AG04449 (cell line): ENCODE data around the gene SF3A2.
A peak's percentile ranks its signal among the peaks of the same experiment; 100 is the strongest.

ENCODE experiments used
- CTCF ChIA-PET: fragments of 350-600 bp; formaldehyde crosslinking; extraction: SDS; loops from one replicate; lab custom pipeline; 2021; ENCODE audit warnings: antibody characterized with exemption; lab: Yijun Ruan, JAX
- POLR2A ChIA-PET: fragments of 400-600, 350-600 bp; formaldehyde crosslinking; extraction: SDS; loops from one replicate; lab custom pipeline; 2020; ENCODE audit warnings: antibody characterized with exemption, inconsistent platforms; lab: Yijun Ruan, JAX
- DNase-seq: peaks from one replicate; pipeline ENCODE4 v3.0.0-alpha.2; 2010; ENCODE audit warnings: low read depth, low spot score
- H3K4me3 ChIP-seq: 2 replicates; pipeline ENCODE4 v1.5.1; 2011; ENCODE audit warnings: low read depth, mild to moderate bottlenecking, control low read depth, low read length
- TF ChIP-seq, protein P1 (sequence below): IDR thresholded peaks from one replicate; pipeline ENCODE4 v1.5.1; 2011; ENCODE audit warnings: mild to moderate bottlenecking, moderate library complexity, low read length, control low read depth, inconsistent platforms; ENCODE audit not compliant: insufficient read depth; ENCODE audit errors: missing control alignments

The SF3A2 gene

DNA sequence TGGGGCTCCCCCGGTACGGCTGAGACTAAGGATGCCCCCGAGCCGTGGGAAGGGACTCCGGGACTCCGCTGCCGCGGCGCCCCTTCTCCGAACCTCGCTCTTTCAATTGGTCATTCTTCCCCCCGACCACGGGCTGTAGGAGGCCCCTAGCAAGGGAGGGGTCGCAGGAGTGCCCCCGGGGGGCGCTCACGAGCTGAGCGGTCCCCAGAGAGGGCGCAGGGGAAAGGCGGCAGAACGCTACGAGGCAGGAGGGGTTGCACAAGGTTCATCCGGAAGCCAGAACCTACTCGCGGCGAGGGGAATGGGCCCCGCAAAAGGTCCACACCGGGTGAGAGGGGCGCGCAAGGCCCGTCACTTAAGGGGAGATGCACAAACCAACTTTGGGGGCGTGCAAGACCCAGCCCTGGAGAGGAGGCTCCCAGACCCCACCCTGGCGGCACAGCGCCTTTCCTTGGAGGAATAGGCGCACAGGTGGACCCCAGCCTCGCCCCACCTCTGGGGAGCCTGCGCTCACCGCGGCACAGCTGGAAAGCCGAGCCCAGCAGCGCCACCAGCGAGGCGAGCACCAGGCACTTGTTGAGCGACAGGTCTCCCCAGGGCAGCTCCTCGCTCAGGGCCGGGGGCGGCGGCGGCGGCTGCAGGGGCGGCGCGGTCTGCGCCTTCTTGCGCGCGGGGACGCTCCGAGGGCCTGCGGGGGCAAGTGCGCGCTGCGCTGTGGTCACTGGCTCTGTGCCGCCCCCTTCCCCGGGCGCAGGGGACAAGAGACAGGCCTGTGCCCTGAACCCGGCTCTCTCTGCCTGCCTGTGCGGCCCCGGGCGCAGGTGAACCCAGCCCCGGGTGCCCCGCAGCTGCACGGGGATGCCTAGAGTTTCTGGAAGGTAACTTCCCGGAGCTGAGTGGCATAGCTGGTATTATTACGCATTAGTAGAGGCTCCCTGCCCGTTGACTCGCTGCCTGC, 16.8 kb downstream of the SF3A2 start:
- no peak overlapping the region for H3K4me3 ChIP-seq
- DNase-seq, result no peak
- CTCF ChIA-PET, result interaction anchor here (0.9 to 4.7 kb wide), 11 partner anchors 8 to 98 kb away, joined by 3 to 22 read pairs (median 5); partner anchors contain the start of gene PLEKHJ1
- POLR2A ChIA-PET, result interaction anchor here (1.0 kb wide), 1 partner anchor 20 kb away, joined by 3 read pairs; no protein-coding TSS in a partner anchor
- TF ChIP-seq, protein P1, sequence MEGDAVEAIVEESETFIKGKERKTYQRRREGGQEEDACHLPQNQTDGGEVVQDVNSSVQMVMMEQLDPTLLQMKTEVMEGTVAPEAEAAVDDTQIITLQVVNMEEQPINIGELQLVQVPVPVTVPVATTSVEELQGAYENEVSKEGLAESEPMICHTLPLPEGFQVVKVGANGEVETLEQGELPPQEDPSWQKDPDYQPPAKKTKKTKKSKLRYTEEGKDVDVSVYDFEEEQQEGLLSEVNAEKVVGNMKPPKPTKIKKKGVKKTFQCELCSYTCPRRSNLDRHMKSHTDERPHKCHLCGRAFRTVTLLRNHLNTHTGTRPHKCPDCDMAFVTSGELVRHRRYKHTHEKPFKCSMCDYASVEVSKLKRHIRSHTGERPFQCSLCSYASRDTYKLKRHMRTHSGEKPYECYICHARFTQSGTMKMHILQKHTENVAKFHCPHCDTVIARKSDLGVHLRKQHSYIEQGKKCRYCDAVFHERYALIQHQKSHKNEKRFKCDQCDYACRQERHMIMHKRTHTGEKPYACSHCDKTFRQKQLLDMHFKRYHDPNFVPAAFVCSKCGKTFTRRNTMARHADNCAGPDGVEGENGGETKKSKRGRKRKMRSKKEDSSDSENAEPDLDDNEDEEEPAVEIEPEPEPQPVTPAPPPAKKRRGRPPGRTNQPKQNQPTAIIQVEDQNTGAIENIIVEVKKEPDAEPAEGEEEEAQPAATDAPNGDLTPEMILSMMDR, result peak; percentile 11

DNA sequence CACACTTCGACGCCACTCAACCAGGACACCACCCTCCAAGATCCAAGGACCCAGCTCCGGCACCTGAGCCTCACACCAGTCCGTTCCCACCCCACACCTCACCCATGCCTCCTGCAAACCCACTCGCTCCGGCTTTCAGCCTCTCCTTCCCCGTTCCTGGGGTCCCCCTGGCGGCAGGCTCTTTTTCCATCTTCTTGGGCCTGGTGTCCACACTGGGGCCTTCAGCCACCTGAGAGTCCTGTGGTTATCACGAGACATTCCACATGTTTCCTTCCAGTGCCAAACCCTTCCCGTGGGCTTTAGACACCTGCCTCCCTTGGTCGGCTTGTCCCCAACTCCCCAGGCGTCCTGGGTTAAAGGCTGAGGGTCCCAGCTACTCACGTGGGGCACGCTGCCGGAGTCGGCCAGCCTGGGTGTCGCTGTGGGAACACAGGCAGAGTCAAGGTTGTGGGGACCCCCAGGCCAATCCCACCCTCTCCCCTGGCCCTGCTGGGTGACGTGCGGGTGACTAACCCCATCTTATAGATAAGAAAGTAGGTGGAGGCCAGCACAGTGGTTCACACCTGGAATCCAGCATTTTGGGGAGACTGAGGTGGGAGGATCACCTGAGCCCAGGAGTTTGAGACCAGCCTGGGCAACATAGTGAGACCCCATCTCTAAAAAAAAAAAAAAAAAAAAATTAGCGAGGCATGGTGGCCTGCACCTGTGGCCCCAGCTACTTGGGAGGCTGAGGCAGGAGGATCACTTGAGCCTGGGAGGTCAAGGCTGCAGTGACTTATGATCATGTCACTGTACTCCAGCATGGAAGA, 17.6 kb downstream of the SF3A2 start:
- H3K4me3 ChIP-seq, result no peak overlapping the region
- ChIA-PET CTCF (interaction anchor here (0.9 to 4.7 kb wide), 11 partner anchors 8 to 99 kb away, joined by 3 to 22 read pairs (median 5); no protein-coding TSS in a partner anchor), POLR2A (interaction anchor here (0.7 to 1.0 kb wide), 2 partner anchors 16 to 21 kb away, joined by 3 read pairs; no protein-coding TSS in a partner anchor)
- DNase-seq, result no peak
- TF ChIP-seq, protein P1, result peak; percentile 57

DNA sequence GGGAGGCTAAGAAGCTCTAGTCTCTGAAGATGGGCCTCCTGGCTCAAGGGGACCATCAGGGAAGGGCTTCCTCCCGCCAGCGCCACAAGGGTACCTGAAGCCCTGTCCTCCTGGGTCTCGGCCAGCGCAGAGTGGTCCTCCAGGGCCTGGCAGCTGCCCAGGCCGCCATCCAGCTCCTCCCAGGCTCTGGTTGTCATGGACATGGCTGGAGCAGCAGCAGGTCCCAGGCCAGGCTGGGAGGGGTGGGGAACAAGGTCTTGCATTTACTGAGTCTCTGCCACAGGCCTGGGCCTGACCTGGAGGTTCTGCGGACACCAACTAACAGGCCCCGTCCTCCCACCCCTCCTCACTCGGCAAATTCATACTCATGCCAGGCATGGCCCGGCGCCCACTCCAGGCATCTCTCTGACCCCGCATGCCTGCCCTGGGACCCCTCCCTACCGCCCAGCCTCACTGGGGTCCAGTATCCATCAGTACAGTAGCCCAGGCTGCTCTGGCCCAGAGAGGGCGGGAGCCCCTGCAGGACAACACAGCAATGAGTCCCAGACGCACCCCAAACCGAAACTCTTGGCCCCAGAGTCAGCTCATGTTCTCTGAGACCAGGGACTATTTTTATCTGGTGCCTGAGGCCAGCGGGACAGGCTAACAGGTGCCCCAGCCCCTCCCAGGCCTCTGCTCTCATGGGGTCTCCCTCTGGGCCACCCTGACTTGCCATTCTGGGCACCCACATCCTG, 18.7 kb downstream of the SF3A2 start:
- POLR2A ChIA-PET, result interaction anchor here (0.7 kb wide), 1 partner anchor 14 kb away, joined by 3 read pairs; no protein-coding TSS in a partner anchor
- H3K4me3 ChIP-seq, result no peak overlapping the region
- CTCF ChIA-PET, result interaction anchor here (1.0 to 4.7 kb wide), 7 partner anchors 10 to 99 kb away, joined by 3 to 22 read pairs (median 6); no protein-coding TSS in a partner anchor

DNA sequence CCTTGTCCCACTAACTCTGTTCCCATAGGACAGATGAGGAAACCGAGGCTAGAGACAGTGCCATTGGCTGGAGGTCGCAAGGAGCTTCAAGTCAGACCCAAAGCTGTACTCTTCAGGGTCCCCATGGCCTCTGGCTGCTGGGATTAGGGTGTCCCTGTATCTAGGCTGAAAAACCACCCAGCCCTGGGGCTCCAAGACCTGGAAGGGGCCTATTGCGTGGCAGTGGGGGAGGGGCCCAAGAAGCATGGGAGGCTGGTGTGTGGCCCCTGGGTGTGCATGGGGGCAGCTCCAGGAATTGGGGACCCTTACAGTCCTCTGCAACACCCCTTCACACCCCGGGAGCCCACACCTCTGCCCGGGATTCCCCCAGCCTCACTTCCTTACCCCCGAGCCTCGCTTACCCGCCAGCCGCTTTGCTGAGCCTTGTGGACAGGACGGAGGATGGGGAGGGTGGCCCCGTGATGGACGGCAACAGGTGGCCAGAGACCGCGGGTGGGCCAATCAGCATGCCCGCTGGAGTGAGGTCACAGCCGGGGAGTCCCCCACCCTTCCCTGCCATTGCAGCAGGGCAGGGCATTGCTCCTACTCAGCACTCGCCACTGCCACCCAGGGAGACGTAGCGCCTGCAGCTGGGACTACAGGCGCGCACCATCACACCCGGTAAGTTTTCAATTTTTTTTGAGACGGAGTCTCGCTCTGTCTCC, 19.5 kb downstream of the SF3A2 start, which contains the start of gene JSRP1:
Gene JSRP1 (minus strand): TSS at position 436 of the 704 bp plus-strand sequence. CDS start 1,103 bp downstream, outside the sequence.
- ChIA-PET POLR2A (no interaction called here), CTCF (interaction anchor here (1.3 kb wide), 1 partner anchor 100 kb away, joined by 8 read pairs; no protein-coding TSS in a partner anchor)
- no peak for DNase-seq

More for the DNA sequence above, 18.7 kb downstream of the SF3A2 start:
- TF ChIP-seq, protein P1, result no peak
- DNase-seq, result no peak

More for the DNA sequence above, 19.5 kb downstream of the SF3A2 start, which contains the start of gene JSRP1:
- TF ChIP-seq, protein P1, result no peak
- H3K4me3 ChIP-seq, result no peak within 1 kb of the TSS
